ENCODE measurements around the gene ZC4H2.
"Not testable (repeated sequence)": the region's sequence is repeated elsewhere in the genome, so short reads cannot be mapped to it uniquely, and the experiment has no call there.

ZC4H2 gene, protein sequence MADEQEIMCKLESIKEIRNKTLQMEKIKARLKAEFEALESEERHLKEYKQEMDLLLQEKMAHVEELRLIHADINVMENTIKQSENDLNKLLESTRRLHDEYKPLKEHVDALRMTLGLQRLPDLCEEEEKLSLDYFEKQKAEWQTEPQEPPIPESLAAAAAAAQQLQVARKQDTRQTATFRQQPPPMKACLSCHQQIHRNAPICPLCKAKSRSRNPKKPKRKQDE

DNA sequence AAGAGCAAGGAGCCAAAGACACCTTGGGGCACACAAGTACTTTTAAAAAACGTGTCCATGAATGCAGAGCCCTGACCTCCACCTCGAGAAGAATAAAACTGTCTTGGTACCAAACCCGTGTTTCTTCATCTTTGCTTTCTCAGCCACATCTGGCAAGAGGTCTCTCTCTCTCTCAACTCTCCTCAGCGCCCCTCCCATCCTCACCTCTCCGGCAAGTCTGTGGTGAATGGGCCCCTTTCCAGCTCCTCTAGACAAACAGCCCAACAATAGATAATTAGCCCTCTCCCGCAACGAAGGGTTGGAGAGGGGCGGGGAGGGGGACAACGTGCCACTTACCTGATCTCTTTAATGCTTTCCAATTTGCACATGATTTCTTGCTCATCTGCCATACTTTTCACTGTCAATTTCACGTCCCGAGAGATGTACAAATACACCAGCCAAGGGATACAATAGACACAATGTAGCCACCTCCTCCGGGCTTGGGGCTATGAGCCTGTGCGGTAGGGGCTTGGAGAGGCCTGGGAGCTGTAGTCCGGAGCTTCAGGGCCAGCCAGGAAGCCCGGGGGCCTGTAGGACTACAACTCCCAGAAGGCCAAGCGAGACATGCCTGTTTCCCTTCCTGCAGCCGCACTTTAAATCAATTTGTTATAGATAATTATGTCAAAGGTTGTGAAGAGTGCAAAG is at the start of gene ZC4H2:
Gene ZC4H2, minus strand, starts transcription at position 462 of the 684 bp plus-strand sequence. Its CDS starts 73 bp downstream, at position 389.
- H3K9ac ChIP-seq (ENCODE audit: low read depth in 1 of 2, low read length in 2 of 2) = peak within 1 kb of the TSS; percentile 18 to 28
- H3K27ac ChIP-seq (ENCODE audit: low read depth in 2 of 2, low read length in 2 of 2) = no peak within 1 kb of the TSS
- peak within 1 kb of the TSS; percentile 62 to 82 for H3K4me3 ChIP-seq (ENCODE audit: low read length in 2 of 2)
- no peaks in the 10 kb centered on the region for H3K27me3 ChIP-seq (ENCODE audit: control insufficient read depth in 2 of 2, insufficient read depth in 2 of 2, low read length in 2 of 2)
- H3K36me3 ChIP-seq (ENCODE audit: control insufficient read depth in 2 of 2, insufficient read depth in 2 of 2, low read length in 2 of 2) = no peaks in the 10 kb centered on the region
- no peaks in the 10 kb centered on the region for H3K9me3 ChIP-seq (ENCODE audit: control insufficient read depth in 2 of 2, low read length in 2 of 2)
- H3K4me1 ChIP-seq (ENCODE audit: control insufficient read depth in 2 of 2, insufficient read depth in 2 of 2, low read length in 2 of 2) = no peaks in the 10 kb centered on the region

DNA sequence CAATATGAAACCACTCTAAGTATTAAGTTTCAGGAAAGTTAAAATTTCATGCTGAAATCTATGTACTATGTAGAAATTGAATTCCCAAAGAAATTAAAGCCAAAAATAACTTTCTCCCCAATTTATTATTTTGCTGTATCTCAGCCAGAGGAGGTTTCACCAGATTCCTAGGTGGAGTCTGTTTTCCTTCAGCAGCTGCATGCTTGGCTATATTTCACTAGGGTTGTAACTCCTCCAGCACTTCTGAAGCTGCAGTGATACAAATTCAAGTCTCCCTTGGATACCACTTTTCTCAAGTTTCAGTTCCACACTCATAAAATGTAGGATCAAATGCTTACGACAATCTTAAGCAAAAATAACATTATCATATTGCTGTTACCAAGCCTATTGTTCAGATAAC is 41.2 kb upstream of the ZC4H2 start:
- H3K9me3 ChIP-seq (ENCODE audit: control insufficient read depth in 2 of 2, low read length in 2 of 2) = no peaks in the 10 kb centered on the region
- H3K4me3 ChIP-seq (ENCODE audit: low read length in 2 of 2) = no peak overlapping the region
- H3K27me3 ChIP-seq (ENCODE audit: control insufficient read depth in 2 of 2, insufficient read depth in 2 of 2, low read length in 2 of 2) = no peaks in the 10 kb centered on the region
- H3K4me1 ChIP-seq (ENCODE audit: control insufficient read depth in 2 of 2, insufficient read depth in 2 of 2, low read length in 2 of 2) = no peaks in the 10 kb centered on the region
- H3K27ac ChIP-seq (ENCODE audit: low read depth in 2 of 2, low read length in 2 of 2) = no peak overlapping the region
- no peaks in the 10 kb centered on the region for H3K36me3 ChIP-seq (ENCODE audit: control insufficient read depth in 2 of 2, insufficient read depth in 2 of 2, low read length in 2 of 2)
- no peak overlapping the region for H3K9ac ChIP-seq (ENCODE audit: low read depth in 1 of 2, low read length in 2 of 2)

DNA sequence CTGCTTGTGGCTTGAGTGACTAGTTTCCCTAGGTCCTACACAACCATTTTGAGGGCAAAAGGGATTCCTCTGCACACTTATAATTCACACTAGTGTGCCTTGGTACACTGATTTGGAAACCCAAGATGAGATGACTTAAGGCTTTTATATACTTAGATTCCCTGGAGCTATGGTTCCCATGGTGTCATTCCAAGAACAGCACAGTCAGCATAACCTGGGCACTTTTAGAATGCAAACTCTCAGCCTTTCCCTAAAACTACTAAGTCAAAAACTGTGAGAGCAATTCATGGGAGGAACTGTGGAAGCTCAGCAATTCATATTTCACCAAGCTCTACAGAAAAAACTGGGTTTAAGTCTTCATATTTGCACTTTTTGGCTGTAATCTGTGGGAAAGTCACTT is 38.0 kb upstream of the ZC4H2 start:
- H3K27ac ChIP-seq (ENCODE audit: low read depth in 2 of 2, low read length in 2 of 2) = no peak overlapping the region
- H3K9ac ChIP-seq (ENCODE audit: low read depth in 1 of 2, low read length in 2 of 2) = no peak overlapping the region
- no peaks in the 10 kb centered on the region for H3K4me1 ChIP-seq (ENCODE audit: control insufficient read depth in 2 of 2, insufficient read depth in 2 of 2, low read length in 2 of 2)
- no peaks in the 10 kb centered on the region for H3K36me3 ChIP-seq (ENCODE audit: control insufficient read depth in 2 of 2, insufficient read depth in 2 of 2, low read length in 2 of 2)
- H3K9me3 ChIP-seq (ENCODE audit: control insufficient read depth in 2 of 2, low read length in 2 of 2) = no peaks in the 10 kb centered on the region
- H3K27me3 ChIP-seq (ENCODE audit: control insufficient read depth in 2 of 2, insufficient read depth in 2 of 2, low read length in 2 of 2) = no peaks in the 10 kb centered on the region
- H3K4me3 ChIP-seq (ENCODE audit: low read length in 2 of 2) = no peak overlapping the region

- Histone ChIP-seq H3K9ac (ENCODE audit: low read depth in 1 of 2, low read length in 2 of 2) (no peak overlapping the region), H3K4me3 (ENCODE audit: low read length in 2 of 2) (no peak overlapping the region), H3K27me3 (ENCODE audit: control insufficient read depth in 2 of 2, insufficient read depth in 2 of 2, low read length in 2 of 2) (no peaks in the 10 kb centered on the region), H3K9me3 (ENCODE audit: control insufficient read depth in 2 of 2, low read length in 2 of 2) (no peaks in the 10 kb centered on the region), H3K36me3 (ENCODE audit: control insufficient read depth in 2 of 2, insufficient read depth in 2 of 2, low read length in 2 of 2) (no peaks in the 10 kb centered on the region), H3K4me1 (ENCODE audit: control insufficient read depth in 2 of 2, insufficient read depth in 2 of 2, low read length in 2 of 2) (no peaks in the 10 kb centered on the region), H3K27ac (ENCODE audit: low read depth in 2 of 2, low read length in 2 of 2) (no peak overlapping the region)
These were observed 33.2 kb upstream of the ZC4H2 start for GRCh38 chrX:65009459-65009858.

- H3K4me3 ChIP-seq (ENCODE audit: low read length in 2 of 2); H3K4me1 ChIP-seq (ENCODE audit: control insufficient read depth in 2 of 2, insufficient read depth in 2 of 2, low read length in 2 of 2): not testable (repeated sequence)
These were observed 26.0 kb upstream of the ZC4H2 start for GRCh38 chrX:65002208-65002607.

GRCh38 chrX:64996805-64997204 is 20.6 kb upstream of the ZC4H2 start:
- no peaks in the 10 kb centered on the region for H3K27me3 ChIP-seq (ENCODE audit: control insufficient read depth in 2 of 2, insufficient read depth in 2 of 2, low read length in 2 of 2)
- no peak overlapping the region for H3K27ac ChIP-seq (ENCODE audit: low read depth in 2 of 2, low read length in 2 of 2)
- H3K9ac ChIP-seq (ENCODE audit: low read depth in 1 of 2, low read length in 2 of 2) = no peak overlapping the region
- no peak overlapping the region for H3K4me3 ChIP-seq (ENCODE audit: low read length in 2 of 2)
- no peaks in the 10 kb centered on the region for H3K9me3 ChIP-seq (ENCODE audit: control insufficient read depth in 2 of 2, low read length in 2 of 2)
- H3K4me1 ChIP-seq (ENCODE audit: control insufficient read depth in 2 of 2, insufficient read depth in 2 of 2, low read length in 2 of 2) = no peaks in the 10 kb centered on the region
- no peaks in the 10 kb centered on the region for H3K36me3 ChIP-seq (ENCODE audit: control insufficient read depth in 2 of 2, insufficient read depth in 2 of 2, low read length in 2 of 2)

More at GRCh38 chrX:65002208-65002607, 26.0 kb upstream of the ZC4H2 start:
- not testable (repeated sequence) for H3K9me3 ChIP-seq (ENCODE audit: control insufficient read depth in 2 of 2, low read length in 2 of 2); H3K36me3 ChIP-seq (ENCODE audit: control insufficient read depth in 2 of 2, insufficient read depth in 2 of 2, low read length in 2 of 2); H3K9ac ChIP-seq (ENCODE audit: low read depth in 1 of 2, low read length in 2 of 2); H3K27me3 ChIP-seq (ENCODE audit: control insufficient read depth in 2 of 2, insufficient read depth in 2 of 2, low read length in 2 of 2); H3K27ac ChIP-seq (ENCODE audit: low read depth in 2 of 2, low read length in 2 of 2)

DNA sequence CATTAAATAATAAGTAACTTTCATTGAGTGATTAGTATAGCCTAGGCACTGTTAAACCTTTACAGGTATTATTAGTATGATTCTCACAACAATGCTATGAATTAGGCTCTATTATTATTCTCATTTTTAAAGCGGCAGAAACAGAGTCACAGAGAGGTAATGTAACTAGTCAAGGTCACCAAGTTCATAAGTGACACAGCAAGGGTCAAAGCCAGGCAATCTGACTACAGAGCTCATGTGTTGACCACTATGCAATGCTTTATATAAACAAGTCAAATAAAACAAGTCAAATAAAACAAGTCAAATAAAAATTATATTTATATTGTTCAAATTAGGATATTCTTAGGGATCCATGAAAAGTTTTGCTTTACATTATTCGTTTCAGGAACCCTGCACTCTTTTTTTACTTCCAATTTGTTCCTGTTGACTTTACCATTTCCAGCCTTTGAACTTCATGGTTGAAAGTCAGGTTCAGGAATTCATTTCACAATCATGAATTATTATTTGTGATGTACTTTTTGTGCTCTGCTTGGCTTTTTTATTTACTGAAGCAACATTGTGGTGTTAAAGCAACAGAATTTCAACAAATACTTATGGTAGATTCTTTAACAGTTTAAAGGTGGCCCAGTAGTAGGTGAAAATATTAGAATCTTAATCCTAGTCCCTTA is 18.0 kb upstream of the ZC4H2 start:
- no peaks in the 10 kb centered on the region for H3K4me1 ChIP-seq (ENCODE audit: control insufficient read depth in 2 of 2, insufficient read depth in 2 of 2, low read length in 2 of 2)
- no peak overlapping the region for H3K4me3 ChIP-seq (ENCODE audit: low read length in 2 of 2)
- no peaks in the 10 kb centered on the region for H3K27me3 ChIP-seq (ENCODE audit: control insufficient read depth in 2 of 2, insufficient read depth in 2 of 2, low read length in 2 of 2)
- H3K27ac ChIP-seq (ENCODE audit: low read depth in 2 of 2, low read length in 2 of 2) = no peak overlapping the region
- no peaks in the 10 kb centered on the region for H3K9me3 ChIP-seq (ENCODE audit: control insufficient read depth in 2 of 2, low read length in 2 of 2)
- no peaks in the 10 kb centered on the region for H3K36me3 ChIP-seq (ENCODE audit: control insufficient read depth in 2 of 2, insufficient read depth in 2 of 2, low read length in 2 of 2)
- no peak overlapping the region for H3K9ac ChIP-seq (ENCODE audit: low read depth in 1 of 2, low read length in 2 of 2)

DNA sequence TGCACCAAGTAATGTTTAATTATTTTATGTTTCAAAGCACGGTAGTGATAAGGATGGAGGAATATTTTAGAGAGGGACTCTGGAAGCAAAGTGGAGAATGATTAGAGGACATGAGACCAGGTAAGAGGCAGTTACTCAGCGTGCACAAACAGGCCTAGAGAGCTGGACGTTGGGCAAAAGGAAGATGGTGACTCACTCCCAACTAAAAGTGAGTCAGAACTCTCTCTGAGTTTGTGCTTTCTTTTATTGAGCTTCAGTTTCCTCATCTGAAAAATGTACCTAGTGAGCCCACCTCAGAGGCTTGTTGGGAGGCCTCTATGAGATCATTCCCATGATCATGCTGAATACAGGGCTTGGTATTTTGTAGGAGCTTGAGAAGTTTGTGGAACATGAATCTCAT is 1.6 kb upstream of the ZC4H2 start:
- Histone ChIP-seq H3K4me3 (ENCODE audit: low read length in 2 of 2) (no peak overlapping the region), H3K36me3 (ENCODE audit: control insufficient read depth in 2 of 2, insufficient read depth in 2 of 2, low read length in 2 of 2) (no peaks in the 10 kb centered on the region), H3K9ac (ENCODE audit: low read depth in 1 of 2, low read length in 2 of 2) (no peak overlapping the region), H3K27ac (ENCODE audit: low read depth in 2 of 2, low read length in 2 of 2) (no peak overlapping the region), H3K9me3 (ENCODE audit: control insufficient read depth in 2 of 2, low read length in 2 of 2) (no peaks in the 10 kb centered on the region), H3K27me3 (ENCODE audit: control insufficient read depth in 2 of 2, insufficient read depth in 2 of 2, low read length in 2 of 2) (no peaks in the 10 kb centered on the region), H3K4me1 (ENCODE audit: control insufficient read depth in 2 of 2, insufficient read depth in 2 of 2, low read length in 2 of 2) (no peaks in the 10 kb centered on the region)

DNA sequence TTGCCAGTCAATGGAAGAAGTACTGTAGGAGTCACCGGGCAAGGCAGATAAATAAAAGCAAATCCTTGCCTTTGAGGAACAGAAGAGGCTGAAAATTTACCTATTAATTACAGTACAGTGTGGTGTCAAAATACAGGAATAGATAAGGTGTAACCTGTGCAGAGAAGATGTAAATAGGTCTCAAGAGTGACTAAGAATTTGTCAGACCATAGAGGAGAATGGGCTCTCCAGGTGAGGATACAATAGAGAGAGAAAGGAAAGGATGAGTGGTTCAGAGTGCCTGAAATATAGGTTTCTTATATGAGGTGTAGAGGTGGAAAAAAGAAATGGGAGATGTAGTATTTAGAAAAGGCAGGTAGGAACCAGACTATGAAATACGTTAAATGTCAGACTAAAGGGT is 801 bp upstream of the ZC4H2 start:
- Histone ChIP-seq H3K4me1 (ENCODE audit: control insufficient read depth in 2 of 2, insufficient read depth in 2 of 2, low read length in 2 of 2) (no peaks in the 10 kb centered on the region), H3K4me3 (ENCODE audit: low read length in 2 of 2) (no peak overlapping the region), H3K27me3 (ENCODE audit: control insufficient read depth in 2 of 2, insufficient read depth in 2 of 2, low read length in 2 of 2) (no peaks in the 10 kb centered on the region), H3K9ac (ENCODE audit: low read depth in 1 of 2, low read length in 2 of 2) (no peak overlapping the region), H3K36me3 (ENCODE audit: control insufficient read depth in 2 of 2, insufficient read depth in 2 of 2, low read length in 2 of 2) (no peaks in the 10 kb centered on the region), H3K27ac (ENCODE audit: low read depth in 2 of 2, low read length in 2 of 2) (no peak overlapping the region), H3K9me3 (ENCODE audit: control insufficient read depth in 2 of 2, low read length in 2 of 2) (no peaks in the 10 kb centered on the region)

GRCh38 chrX:64976673-64977040 is 407 bp upstream of the ZC4H2 start:
- no peaks in the 10 kb centered on the region for H3K4me1 ChIP-seq (ENCODE audit: control insufficient read depth in 2 of 2, insufficient read depth in 2 of 2, low read length in 2 of 2)
- H3K9me3 ChIP-seq (ENCODE audit: control insufficient read depth in 2 of 2, low read length in 2 of 2) = no peaks in the 10 kb centered on the region
- H3K27ac ChIP-seq (ENCODE audit: low read depth in 2 of 2, low read length in 2 of 2) = no peak overlapping the region
- no peaks in the 10 kb centered on the region for H3K36me3 ChIP-seq (ENCODE audit: control insufficient read depth in 2 of 2, insufficient read depth in 2 of 2, low read length in 2 of 2)
- no peaks in the 10 kb centered on the region for H3K27me3 ChIP-seq (ENCODE audit: control insufficient read depth in 2 of 2, insufficient read depth in 2 of 2, low read length in 2 of 2)
- H3K4me3 ChIP-seq (ENCODE audit: low read length in 2 of 2) = peak overlapping the region; percentile 62 to 82
- H3K9ac ChIP-seq (ENCODE audit: low read depth in 1 of 2, low read length in 2 of 2) = no peak overlapping the region

Data from mucosa of rectum (tissue), 2 donors.